SH-SY5Y (cell line): ENCODE measurements around the gene TACC2.

Experiments
- GATA2 ChIP-seq: IDR thresholded peaks from 2 replicates; pipeline ENCODE4 v1.6.1; 2011; ENCODE audit warnings: mild to moderate bottlenecking, low read depth, low read length
- GATA3 ChIP-seq: IDR thresholded peaks from 2 replicates; pipeline ENCODE4 v1.6.1; 2011; ENCODE audit warnings: low read depth, mild to moderate bottlenecking, low read length, moderate library complexity

Gene TACC2

GRCh38 chr10:122124342-122124741 lies 135.4 kb downstream of the TACC2 start:
- TF ChIP-seq GATA3 (no peak), GATA2 (no peak)

- no peak for TF ChIP-seq GATA3
Measured at GRCh38 chr10:122124808-122125207, 135.8 kb downstream of the TACC2 start.

- no peak for TF ChIP-seq GATA3
- no peak for TF ChIP-seq GATA2
Measured at GRCh38 chr10:122126763-122127659, 138.0 kb downstream of the TACC2 start.

- TF ChIP-seq GATA3 = no peak
- no peak for TF ChIP-seq GATA2
Measured at GRCh38 chr10:122127943-122128342, 139.0 kb downstream of the TACC2 start.

GRCh38 chr10:122128357-122128756 lies 139.4 kb downstream of the TACC2 start:
- TF ChIP-seq GATA3 = no peak
- TF ChIP-seq GATA2 = no peak

- TF ChIP-seq GATA2 = no peak
- TF ChIP-seq GATA3 = no peak
Measured at GRCh38 chr10:122130474-122131110, 141.6 kb downstream of the TACC2 start.

GRCh38 chr10:122132331-122132755 lies 143.4 kb downstream of the TACC2 start:
- no peak for TF ChIP-seq GATA3
- no peak for TF ChIP-seq GATA2

- TF ChIP-seq GATA3 = no peak
- TF ChIP-seq GATA2 = no peak
Measured at GRCh38 chr10:122132882-122133565, 144.1 kb downstream of the TACC2 start.

GRCh38 chr10:122135251-122136025 lies 146.5 kb downstream of the TACC2 start:
- no peak for TF ChIP-seq GATA3
- no peak for TF ChIP-seq GATA2

- TF ChIP-seq GATA3 (no peak), GATA2 (peak; percentile 6; the same call in 1 of the 2 replicates)
Measured at GRCh38 chr10:122138831-122139625, 150.1 kb downstream of the TACC2 start.

- peak; percentile 99 for TF ChIP-seq GATA2
- peak; percentile 99 for TF ChIP-seq GATA3
Measured at GRCh38 chr10:122139627-122140170, 150.7 kb downstream of the TACC2 start.

GRCh38 chr10:122140461-122140902 lies 151.5 kb downstream of the TACC2 start:
- TF ChIP-seq GATA3 (no peak; the same call in 1 of the 2 replicates), GATA2 (peak; percentile 84)
